Activated T-cell treated with anti-CD3 and anti-CD28 coated beads, Interleukin-2, amount 50 U/mL, for 4 hours (primary cell): ENCODE measurements around the gene ACADS. TPM values are rescaled to one million over a fixed set of nuclear protein-coding genes. Genes with fewer than 3 reads are reported as not detected.

Experiments
- ATAC-seq, 2 donors: fragments of 200-7000 bp; cut with Tn5 transposase; one replicate each; pipeline ENCODE4 v1.10.0; 2021
- DNase-seq: peaks from one replicate; pipeline ENCODE4 v3.0.0-alpha.2; 2020
- H3K27me3 Mint-ChIP-seq: one replicate; pipeline ENCODE4 v1.8.0; 2021; ENCODE audit warnings: low read depth, mixed read lengths
- H3K36me3 Mint-ChIP-seq: one replicate; pipeline ENCODE4 v1.8.0; 2022; ENCODE audit warnings: mixed read lengths; ENCODE audit not compliant: insufficient read depth
- H3K4me1 Mint-ChIP-seq: one replicate; pipeline ENCODE4 v1.8.0; 2021; ENCODE audit warnings: low read depth, mixed read lengths
- H3K4me3 Mint-ChIP-seq: one replicate; pipeline ENCODE4 v1.8.0; 2021; ENCODE audit warnings: mild to moderate bottlenecking, moderate library complexity, mixed read lengths
- H3K9me3 Mint-ChIP-seq: one replicate; pipeline ENCODE4 v1.8.0; 2021; ENCODE audit warnings: mixed read lengths
- total RNA-seq, 3 donors: library from RNA; stranded (reverse); gene quantifications; one replicate each; pipeline ENCODE4 v1.2.1, GENCODE V29; 2021

ACADS gene
- total RNA-seq, 3 donors from 2014 or later, result 13.3 to 13.8 (median 13.3) TPM

DNA sequence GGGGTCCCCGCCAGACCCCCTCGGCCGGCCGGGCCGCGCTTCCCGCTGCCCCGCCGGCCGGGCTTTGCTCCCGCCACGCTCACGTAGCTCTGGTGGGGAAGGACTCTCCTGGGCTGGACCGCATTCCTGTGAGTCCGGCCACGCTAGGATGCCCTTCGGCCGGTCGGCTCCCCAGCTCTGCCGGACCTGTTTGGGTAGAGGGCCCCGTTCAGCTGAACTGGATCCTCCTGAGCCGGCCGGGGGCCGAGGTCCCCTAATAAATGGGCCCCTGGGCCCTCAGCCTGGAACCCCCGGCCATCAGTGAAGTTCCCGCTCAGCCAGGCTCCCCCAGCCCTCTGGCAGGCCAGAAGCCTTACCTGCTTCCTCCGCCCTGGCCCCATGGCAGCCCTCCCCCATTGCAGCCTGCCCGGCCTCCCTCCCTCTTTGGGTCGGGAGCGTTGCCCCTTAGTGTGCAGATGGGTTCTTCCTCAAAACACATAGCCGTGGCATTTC is 14.8 kb upstream of the ACADS start:
- DNase-seq (peak; percentile 11), ATAC-seq (peak; percentile 53 to 58)
- Mint-ChIP-seq H3K4me1 (peaks cover 31% of the 10 kb centered on the region), H3K4me3 (peak overlapping the region; percentile 87), H3K27me3 (no peaks in the 10 kb centered on the region), H3K9me3 (no peaks in the 10 kb centered on the region), H3K36me3 (peaks cover 11% of the 10 kb centered on the region)

DNA sequence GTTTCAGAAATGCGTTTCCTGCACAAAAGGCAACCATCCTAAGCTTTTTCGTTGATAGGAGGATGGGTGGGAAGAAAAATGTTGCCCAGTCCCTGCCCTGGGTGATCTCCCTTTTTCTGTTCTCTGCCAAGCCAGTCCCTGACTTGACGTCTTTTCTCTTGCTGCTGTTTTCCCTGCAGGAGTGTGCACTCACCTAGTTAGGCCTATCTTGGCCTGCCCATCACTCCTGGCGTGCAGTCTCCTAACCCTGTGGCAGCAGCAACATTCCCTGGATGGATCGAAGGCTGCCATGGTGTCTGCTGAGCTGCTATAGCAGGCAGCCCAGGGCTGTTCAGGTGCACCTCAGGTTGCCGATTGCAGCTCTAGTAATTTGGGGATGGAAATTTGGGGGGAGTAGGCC is 14.2 kb upstream of the ACADS start:
- H3K36me3 Mint-ChIP-seq, result peaks cover 14% of the 10 kb centered on the region
- no peak for DNase-seq
- H3K4me3 Mint-ChIP-seq, result peak overlapping the region; percentile 87
- no peak for ATAC-seq
- no peaks in the 10 kb centered on the region for H3K27me3 Mint-ChIP-seq
- peaks cover 31% of the 10 kb centered on the region for H3K4me1 Mint-ChIP-seq
- H3K9me3 Mint-ChIP-seq, result no peaks in the 10 kb centered on the region

DNA sequence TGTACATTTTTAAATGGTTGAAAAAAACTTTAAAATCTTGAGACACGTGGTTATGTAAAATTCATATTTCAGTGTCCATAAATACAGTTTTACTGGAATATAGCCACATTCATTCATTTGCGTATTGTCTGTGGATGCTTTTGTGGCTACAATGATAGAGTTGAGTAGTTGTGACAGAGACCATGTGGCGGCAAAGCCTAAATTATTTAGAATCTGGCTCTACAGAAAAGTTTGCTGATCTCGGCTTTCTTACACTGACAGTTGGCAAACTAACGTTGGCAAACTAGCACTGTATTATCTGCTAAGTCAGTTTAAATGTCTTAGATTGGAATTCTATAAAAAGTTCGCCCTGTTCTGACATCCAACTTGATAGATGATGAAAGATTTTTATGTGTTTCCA is 13.0 kb upstream of the ACADS start:
- DNase-seq (no peak), ATAC-seq (no peak)
- peaks cover 17% of the 10 kb centered on the region for H3K36me3 Mint-ChIP-seq
- no peaks in the 10 kb centered on the region for H3K9me3 Mint-ChIP-seq
- H3K4me1 Mint-ChIP-seq, result peaks cover 31% of the 10 kb centered on the region
- no peak overlapping the region for H3K4me3 Mint-ChIP-seq
- H3K27me3 Mint-ChIP-seq, result no peaks in the 10 kb centered on the region

DNA sequence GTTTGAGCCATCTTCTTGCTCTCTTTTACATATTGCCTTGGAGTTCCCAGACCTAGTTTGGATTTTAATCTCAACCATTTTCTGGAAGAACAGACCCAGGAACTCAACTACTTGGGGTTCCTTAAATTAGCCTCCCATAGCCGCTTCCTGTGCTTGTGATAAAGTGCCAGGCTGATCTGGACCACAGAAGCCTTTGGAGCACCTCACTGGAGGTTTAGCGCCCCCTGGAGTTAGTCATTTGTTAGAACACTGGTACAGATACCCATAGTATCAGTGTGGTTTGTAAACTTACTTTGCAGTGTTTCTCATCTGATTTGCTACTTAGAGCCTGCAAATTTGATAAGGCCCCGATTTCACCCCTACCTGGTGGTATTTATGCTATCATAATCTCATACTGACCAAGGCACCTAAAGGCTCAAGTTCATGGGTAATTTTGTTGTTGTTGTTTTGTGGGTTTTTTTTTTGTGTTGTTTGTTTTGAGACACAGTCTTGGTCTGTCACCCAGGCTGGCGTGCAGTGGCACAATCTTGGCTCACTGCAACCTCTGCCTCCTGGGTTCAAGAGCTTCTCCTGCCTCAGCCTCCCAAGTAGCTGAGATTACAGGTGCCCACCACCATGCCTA is 11.7 kb upstream of the ACADS start:
- Mint-ChIP-seq H3K36me3 (peaks cover 26% of the 10 kb centered on the region), H3K4me1 (peaks cover 39% of the 10 kb centered on the region), H3K9me3 (no peaks in the 10 kb centered on the region), H3K27me3 (no peaks in the 10 kb centered on the region), H3K4me3 (peak overlapping the region; percentile 35)
- peak; percentile 63 to 65 for ATAC-seq
- DNase-seq, result peak; percentile 67

DNA sequence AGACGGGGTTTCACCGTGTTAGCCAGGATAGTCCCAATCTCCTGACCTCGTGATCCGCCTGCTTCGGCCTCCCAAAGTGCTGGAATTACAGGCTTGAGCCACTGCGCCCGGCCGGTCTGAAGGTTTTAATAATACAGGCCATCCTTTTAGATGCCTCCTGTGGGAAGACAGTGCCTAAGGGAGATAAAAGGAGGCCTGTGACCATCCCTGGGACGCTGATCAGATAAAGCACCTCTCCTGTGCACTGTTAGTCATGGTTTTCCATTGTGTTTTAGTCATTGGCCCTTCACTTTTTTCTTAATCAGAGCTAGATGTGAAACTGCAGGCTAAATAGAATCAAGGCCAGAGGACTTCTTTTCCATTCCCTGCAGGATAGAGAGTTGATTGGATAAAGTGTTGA is 7.6 kb upstream of the ACADS start:
- Mint-ChIP-seq H3K4me1 (peaks cover 18% of the 10 kb centered on the region), H3K36me3 (peaks cover 50% of the 10 kb centered on the region), H3K9me3 (no peaks in the 10 kb centered on the region), H3K27me3 (no peaks in the 10 kb centered on the region), H3K4me3 (no peak overlapping the region)
- ATAC-seq, result no peak
- DNase-seq, result no peak

DNA sequence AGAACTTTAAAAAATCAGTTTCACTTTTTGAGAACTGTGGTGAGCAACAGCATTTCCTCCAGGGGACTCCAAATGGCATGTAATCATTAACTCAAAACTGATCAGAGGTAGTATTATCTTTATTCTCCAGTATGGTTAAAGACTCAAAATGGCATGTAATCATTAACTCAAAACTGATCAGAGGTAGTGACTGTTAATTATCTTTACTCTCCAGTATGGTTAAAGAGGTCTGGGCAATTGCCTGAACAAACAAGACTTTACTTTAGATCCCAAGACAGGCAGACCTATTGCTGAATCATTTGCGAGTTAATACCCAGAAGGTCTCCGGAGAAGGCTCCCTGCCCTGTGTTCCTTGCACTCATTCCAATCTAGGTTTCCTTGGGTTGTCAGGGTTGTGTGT is 6.6 kb upstream of the ACADS start:
- Mint-ChIP-seq H3K4me1 (peaks cover 10% of the 10 kb centered on the region), H3K27me3 (no peaks in the 10 kb centered on the region), H3K9me3 (no peaks in the 10 kb centered on the region), H3K36me3 (peaks cover 47% of the 10 kb centered on the region), H3K4me3 (no peak overlapping the region)
- no peak for DNase-seq
- ATAC-seq, result no peak

DNA sequence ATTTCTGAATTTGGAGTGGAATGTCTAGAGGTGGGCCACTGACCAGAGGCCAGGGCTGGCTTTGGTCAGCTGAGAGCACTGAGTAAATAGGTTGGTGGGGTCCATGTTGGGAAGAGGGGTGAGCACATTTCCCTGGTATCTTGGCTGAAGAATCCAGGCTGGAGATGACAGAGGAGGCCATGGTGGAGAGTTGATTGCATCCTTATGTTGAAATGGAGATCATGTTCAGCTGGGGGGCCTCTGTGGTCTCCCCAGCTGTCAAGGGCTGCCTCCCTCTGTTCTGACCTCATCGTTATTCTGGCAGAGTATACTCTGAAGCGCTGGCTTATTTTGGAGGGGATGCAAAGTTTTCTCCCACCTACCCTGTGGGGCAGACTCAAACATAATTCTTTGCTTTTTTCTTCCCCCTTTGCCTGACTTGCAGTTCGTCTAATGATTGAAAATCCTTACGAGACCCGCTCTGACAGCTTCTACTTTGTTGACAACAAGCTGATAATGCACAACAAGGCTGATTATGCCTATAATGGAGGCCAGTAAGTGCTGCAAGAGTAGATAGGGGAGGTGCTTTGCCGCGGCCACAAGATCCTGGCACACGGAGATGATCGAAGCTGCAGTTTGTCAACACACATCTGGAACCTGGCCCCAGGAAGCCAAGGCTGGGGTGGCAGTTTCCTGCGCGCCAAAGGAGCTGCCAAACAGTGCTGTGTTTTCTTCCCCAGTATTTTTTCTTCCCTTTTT is 6.0 kb upstream of the ACADS start:
- Mint-ChIP-seq H3K9me3 (no peaks in the 10 kb centered on the region), H3K4me1 (peaks cover 11% of the 10 kb centered on the region), H3K4me3 (no peak overlapping the region), H3K27me3 (no peaks in the 10 kb centered on the region), H3K36me3 (peaks cover 45% of the 10 kb centered on the region)
- ATAC-seq (no peak), DNase-seq (no peak)

DNA sequence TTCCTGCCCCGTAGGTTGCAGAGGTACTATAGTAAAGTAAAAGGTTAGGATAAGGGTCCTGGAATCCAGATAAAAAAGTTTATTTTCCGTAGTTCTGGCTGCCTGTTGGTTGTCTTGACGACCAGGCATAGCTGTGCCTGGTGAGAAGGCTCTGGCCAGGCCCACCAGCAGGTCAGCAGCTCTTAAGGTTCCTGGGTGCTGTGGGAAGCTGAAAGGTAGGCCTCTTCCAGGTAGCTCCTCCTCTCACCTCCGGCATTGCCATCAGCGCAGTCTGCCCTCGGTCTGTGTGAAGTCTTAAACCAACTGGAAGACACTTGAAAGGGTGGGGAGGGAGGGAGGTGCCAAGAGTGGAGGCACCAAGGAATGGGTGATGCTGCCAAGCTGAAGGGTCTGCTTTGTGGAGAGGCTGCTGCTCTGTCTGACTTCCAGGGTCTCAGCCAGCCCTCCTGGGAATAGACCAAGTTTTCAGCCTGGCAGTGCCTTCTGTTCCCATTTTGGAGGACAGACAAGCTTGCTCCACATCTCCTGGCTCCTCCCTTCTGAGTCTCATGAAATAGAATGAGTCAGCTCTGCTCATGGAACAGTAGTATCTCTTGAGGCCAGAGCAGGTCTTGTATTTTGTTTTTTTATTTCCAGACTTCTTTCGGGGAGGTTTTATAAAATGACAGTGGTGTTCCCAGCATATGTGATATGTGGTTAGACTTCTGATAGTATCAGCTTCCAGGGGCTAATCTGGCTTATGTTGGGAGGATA is 5.2 kb upstream of the ACADS start:
- Mint-ChIP-seq H3K36me3 (peaks cover 43% of the 10 kb centered on the region), H3K27me3 (no peaks in the 10 kb centered on the region), H3K4me1 (peaks cover 18% of the 10 kb centered on the region), H3K4me3 (no peak overlapping the region), H3K9me3 (no peaks in the 10 kb centered on the region)
- DNase-seq, result no peak
- ATAC-seq, result no peak

DNA sequence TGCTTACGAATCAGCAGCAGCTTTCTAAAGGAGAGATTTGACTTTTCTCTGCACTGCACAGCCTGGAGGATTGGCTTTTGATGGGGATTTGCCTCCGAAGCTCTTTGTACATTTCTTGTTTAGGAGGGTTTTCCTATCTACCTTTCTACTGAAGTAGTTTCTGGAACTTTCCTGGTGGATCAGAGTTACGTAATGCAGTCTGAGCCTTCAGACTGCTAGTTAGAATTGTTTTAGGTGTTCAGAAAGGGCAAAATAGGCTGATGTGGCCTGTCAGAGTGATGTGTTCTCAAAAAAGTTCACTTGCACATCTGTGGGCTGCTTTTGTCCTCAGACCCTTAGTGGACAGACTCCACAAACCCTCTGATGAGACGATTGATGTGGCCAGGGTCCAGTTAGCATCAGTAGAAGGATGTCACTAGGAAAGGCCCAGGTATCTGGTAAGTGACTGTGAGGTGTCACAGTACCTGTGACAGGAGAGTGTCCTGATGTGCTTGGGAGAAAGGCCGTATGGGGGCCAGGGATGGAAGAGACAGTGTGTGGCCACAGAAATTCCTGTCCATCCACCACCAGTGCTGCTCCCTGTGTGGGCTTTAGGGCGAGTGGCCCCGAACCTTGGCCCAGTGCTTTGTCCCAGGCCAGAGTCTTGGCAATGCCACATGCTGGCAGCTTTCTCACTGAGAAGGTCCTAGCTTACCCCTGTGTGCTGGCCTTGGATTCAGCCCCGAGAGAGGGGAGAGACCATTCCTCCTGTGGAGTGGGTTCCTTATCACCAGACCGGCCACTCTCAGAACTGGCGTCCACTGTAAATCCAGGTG is 4.4 kb upstream of the ACADS start:
- no peaks in the 10 kb centered on the region for H3K9me3 Mint-ChIP-seq

DNA sequence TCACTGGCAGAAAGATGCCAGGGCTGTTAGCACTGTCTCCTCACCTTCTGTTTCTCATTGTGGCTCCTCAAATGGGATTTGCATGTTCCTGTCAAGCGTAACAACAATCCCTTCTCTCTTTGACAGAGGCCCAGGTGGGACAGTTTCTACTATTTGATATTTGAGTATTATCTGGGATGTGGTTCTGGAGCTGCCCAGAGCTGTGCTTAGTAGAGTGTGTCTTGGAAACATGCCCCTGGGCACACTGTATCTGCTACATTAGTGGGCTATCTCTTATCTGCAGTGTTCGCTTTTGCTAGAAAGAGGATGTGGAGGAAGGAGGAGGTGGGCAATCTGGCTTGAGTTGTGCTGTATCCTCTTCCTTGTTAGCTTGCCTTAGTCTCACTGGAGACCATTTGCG is 3.8 kb upstream of the ACADS start:
- Mint-ChIP-seq H3K4me1 (peaks cover 27% of the 10 kb centered on the region), H3K9me3 (no peaks in the 10 kb centered on the region), H3K27me3 (no peaks in the 10 kb centered on the region), H3K4me3 (no peak overlapping the region), H3K36me3 (peaks cover 36% of the 10 kb centered on the region)
- DNase-seq (no peak), ATAC-seq (no peak)

More for the DNA sequence above, 4.4 kb upstream of the ACADS start:
- H3K4me1 Mint-ChIP-seq, result peaks cover 20% of the 10 kb centered on the region
- no peak for ATAC-seq
- no peak for DNase-seq
- H3K36me3 Mint-ChIP-seq, result peaks cover 42% of the 10 kb centered on the region
- no peaks in the 10 kb centered on the region for H3K27me3 Mint-ChIP-seq
- H3K4me3 Mint-ChIP-seq, result no peak overlapping the region

DNA sequence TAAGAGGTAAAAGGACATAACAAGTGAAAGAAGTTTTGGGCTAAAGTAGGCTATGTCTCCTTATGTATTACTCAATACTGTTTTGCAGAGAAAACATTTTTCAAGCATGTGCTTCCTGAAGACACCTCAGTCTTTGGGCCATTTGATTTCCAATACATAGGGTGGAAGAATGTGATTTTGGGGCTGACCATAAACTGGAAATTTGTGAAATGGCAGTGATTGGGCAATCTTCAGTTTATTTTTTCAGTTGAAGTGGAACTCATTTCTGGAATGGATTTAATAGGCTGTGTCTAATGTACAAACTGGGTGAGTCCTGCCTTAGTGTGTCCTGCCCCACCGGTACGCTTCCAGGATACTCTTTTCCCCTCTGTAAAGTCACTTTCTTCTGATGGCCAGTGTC is 2.8 kb upstream of the ACADS start:
- no peaks in the 10 kb centered on the region for H3K9me3 Mint-ChIP-seq
- H3K4me1 Mint-ChIP-seq, result peaks cover 27% of the 10 kb centered on the region
- DNase-seq (no peak), ATAC-seq (no peak)
- no peak overlapping the region for H3K4me3 Mint-ChIP-seq
- peaks cover 36% of the 10 kb centered on the region for H3K36me3 Mint-ChIP-seq
- H3K27me3 Mint-ChIP-seq, result no peaks in the 10 kb centered on the region

DNA sequence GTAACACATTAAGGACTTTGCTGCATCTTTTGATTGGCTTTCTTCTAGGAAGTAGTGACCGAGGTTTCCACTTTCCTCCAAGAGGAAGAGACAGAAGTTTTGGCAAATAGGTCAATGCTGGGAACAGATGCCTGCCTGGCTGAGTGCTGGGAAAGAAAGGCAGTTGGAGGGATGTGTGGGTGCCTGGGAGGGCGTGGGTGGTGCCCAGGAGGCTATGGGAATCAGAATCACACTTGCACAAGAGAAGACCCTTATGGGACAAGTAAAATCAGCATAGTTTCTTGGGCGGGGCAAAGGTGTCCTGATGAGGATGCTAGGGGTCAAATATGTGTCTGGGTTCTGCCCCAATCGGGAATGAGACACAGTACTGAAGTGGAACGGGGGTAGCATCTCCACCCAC is 906 bp upstream of the ACADS start:
- peak overlapping the region; percentile 88 for H3K4me3 Mint-ChIP-seq
- peaks cover 18% of the 10 kb centered on the region for H3K4me1 Mint-ChIP-seq
- no peaks in the 10 kb centered on the region for H3K9me3 Mint-ChIP-seq
- H3K36me3 Mint-ChIP-seq, result peaks cover 23% of the 10 kb centered on the region
- ATAC-seq (no peak), DNase-seq (no peak)
- no peaks in the 10 kb centered on the region for H3K27me3 Mint-ChIP-seq

DNA sequence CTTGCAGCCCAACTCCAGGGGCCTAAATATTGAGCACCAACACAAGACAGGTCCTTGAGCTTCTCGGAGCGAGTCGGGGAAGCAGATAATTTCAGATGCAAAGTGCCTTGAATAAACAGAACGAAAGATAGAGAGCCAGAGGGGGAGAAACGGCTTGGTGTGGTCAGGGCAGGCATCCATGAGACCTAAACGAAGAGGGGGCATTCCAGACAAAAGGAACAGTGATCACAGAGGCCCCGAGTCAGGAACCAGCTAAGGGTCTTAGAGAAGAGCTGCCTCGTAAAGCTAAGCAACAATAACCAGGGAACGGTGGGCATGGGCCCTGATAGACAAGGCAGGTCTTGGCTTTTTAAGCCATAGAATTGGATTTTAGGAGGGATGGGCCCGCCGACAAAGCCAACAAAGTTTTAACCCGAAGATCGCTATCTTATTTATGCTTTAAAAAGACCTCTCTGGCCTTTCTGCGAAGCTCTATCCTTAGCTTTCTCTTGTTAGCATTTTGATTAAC is 421 bp upstream of the ACADS start:
- Mint-ChIP-seq H3K27me3 (no peaks in the 10 kb centered on the region), H3K4me3 (peak overlapping the region; percentile 88), H3K36me3 (peaks cover 21% of the 10 kb centered on the region), H3K4me1 (peaks cover 18% of the 10 kb centered on the region), H3K9me3 (no peaks in the 10 kb centered on the region)
- ATAC-seq (no peak), DNase-seq (no peak)

DNA sequence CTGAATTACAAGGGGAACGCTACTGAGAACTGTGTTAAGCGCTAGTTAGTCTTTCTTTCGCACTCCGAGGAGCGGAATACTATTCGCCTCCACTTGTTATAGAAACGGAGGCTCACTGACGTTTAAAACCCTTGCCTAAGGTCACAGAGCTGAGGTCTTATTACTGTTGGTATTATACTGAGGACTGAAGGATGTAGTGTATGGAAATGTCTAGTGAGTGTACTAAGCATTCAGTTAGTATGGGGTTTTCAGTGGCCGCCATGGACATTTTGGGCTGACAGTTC is 826 bp downstream of the ACADS start:
- Mint-ChIP-seq H3K27me3 (no peaks in the 10 kb centered on the region), H3K4me1 (peaks cover 18% of the 10 kb centered on the region), H3K36me3 (peaks cover 17% of the 10 kb centered on the region), H3K4me3 (peak overlapping the region; percentile 88), H3K9me3 (no peaks in the 10 kb centered on the region)
- no peak for ATAC-seq
- DNase-seq, result no peak
